Neural cell (in vitro differentiated cells): ENCODE results near the gene MYBPC3.

Experiments
- EP300 ChIP-seq: fragments of 450-650 bp; conservative IDR thresholded peaks from 2 replicates; pipeline ENCODE4 v1.6.1; 2014; ENCODE audit warnings: antibody characterized with exemption, mild to moderate bottlenecking, moderate library complexity; ENCODE audit not compliant: poor library complexity, severe bottlenecking
- EZH2 ChIP-seq: fragments of 200-600, 300-800 bp; shearing (Covaris generic), sonication (generic); IDR thresholded peaks from 2 replicates; pipeline ENCODE4 v1.6.1; 2014; ENCODE audit warnings: antibody characterized with exemption, low read length, borderline replicate concordance, mild to moderate bottlenecking; ENCODE audit not compliant: insufficient read depth, poor library complexity, severe bottlenecking
- POLR2AphosphoS5 ChIP-seq: IDR thresholded peaks from 2 replicates; pipeline ENCODE4 v1.6.1; 2012
- RAD21 ChIP-seq: fragments of 450-650 bp; conservative IDR thresholded peaks from 2 replicates; pipeline ENCODE4 v1.6.1; 2014; ENCODE audit warnings: antibody characterized with exemption, mild to moderate bottlenecking, moderate library complexity
- SMC3 ChIP-seq: fragments of 450-650 bp; conservative IDR thresholded peaks from 2 replicates; pipeline ENCODE4 v1.6.1; 2014; ENCODE audit warnings: antibody characterized with exemption, mild to moderate bottlenecking, moderate library complexity; ENCODE audit not compliant: poor library complexity
- TAF1 ChIP-seq: IDR thresholded peaks from 2 replicates; pipeline ENCODE4 v1.6.1; 2012; ENCODE audit warnings: low read depth
- TF ChIP-seq, protein P1 (sequence below): fragments of 450-650 bp; IDR thresholded peaks from 2 replicates; pipeline ENCODE4 v1.5.1; 2014; ENCODE audit warnings: antibody characterized with exemption, mild to moderate bottlenecking, moderate library complexity; ENCODE audit not compliant: poor library complexity, severe bottlenecking
- TF ChIP-seq, protein P2 (sequence below): IDR thresholded peaks from 2 replicates; pipeline ENCODE4 v1.6.1; 2012; ENCODE audit warnings: borderline replicate concordance

DNA sequence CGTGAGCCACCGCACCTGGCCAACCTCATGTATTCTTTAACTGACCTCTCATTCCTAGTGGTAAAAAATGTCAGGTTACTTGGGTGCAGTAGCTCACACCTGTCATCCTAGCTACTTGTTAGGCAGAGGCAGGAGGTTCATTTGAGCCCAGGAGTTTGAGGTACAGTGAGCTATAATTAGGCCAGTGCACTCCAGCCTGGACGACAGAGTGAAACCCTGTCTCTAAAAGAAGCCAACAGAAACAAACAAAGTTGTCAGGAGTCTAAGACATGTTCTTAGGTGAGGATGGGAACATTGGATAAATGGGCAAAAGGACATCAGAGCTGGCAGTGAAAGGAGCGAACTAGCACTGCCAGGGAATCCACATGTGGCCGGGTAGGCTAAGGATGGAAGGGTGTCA, 64.4 kb downstream of the MYBPC3 start:
- TF ChIP-seq SMC3 (no peak), EZH2 (no peak), EP300 (no peak), POLR2AphosphoS5 (no peak), TAF1 (no peak), RAD21 (no peak)
- TF ChIP-seq, protein P1, sequence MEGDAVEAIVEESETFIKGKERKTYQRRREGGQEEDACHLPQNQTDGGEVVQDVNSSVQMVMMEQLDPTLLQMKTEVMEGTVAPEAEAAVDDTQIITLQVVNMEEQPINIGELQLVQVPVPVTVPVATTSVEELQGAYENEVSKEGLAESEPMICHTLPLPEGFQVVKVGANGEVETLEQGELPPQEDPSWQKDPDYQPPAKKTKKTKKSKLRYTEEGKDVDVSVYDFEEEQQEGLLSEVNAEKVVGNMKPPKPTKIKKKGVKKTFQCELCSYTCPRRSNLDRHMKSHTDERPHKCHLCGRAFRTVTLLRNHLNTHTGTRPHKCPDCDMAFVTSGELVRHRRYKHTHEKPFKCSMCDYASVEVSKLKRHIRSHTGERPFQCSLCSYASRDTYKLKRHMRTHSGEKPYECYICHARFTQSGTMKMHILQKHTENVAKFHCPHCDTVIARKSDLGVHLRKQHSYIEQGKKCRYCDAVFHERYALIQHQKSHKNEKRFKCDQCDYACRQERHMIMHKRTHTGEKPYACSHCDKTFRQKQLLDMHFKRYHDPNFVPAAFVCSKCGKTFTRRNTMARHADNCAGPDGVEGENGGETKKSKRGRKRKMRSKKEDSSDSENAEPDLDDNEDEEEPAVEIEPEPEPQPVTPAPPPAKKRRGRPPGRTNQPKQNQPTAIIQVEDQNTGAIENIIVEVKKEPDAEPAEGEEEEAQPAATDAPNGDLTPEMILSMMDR, result no peak
- TF ChIP-seq, protein P2, sequence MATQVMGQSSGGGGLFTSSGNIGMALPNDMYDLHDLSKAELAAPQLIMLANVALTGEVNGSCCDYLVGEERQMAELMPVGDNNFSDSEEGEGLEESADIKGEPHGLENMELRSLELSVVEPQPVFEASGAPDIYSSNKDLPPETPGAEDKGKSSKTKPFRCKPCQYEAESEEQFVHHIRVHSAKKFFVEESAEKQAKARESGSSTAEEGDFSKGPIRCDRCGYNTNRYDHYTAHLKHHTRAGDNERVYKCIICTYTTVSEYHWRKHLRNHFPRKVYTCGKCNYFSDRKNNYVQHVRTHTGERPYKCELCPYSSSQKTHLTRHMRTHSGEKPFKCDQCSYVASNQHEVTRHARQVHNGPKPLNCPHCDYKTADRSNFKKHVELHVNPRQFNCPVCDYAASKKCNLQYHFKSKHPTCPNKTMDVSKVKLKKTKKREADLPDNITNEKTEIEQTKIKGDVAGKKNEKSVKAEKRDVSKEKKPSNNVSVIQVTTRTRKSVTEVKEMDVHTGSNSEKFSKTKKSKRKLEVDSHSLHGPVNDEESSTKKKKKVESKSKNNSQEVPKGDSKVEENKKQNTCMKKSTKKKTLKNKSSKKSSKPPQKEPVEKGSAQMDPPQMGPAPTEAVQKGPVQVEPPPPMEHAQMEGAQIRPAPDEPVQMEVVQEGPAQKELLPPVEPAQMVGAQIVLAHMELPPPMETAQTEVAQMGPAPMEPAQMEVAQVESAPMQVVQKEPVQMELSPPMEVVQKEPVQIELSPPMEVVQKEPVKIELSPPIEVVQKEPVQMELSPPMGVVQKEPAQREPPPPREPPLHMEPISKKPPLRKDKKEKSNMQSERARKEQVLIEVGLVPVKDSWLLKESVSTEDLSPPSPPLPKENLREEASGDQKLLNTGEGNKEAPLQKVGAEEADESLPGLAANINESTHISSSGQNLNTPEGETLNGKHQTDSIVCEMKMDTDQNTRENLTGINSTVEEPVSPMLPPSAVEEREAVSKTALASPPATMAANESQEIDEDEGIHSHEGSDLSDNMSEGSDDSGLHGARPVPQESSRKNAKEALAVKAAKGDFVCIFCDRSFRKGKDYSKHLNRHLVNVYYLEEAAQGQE, result no peak
